Endometrium (tissue), 2 donors: ENCODE results near the gene CCNF.
"Not testable (repeated sequence)": the region's sequence is repeated elsewhere in the genome, so short reads cannot be mapped to it uniquely, and the experiment has no call there.

Experiments
- FAIRE-seq: peaks from 2 replicates; lab custom pipeline; 2012; peaks lifted over from hg19 to GRCh38; lab: Jason Lieb, UNC
- donor health status: control.
- donor health status: control.

CCNF gene

DNA sequence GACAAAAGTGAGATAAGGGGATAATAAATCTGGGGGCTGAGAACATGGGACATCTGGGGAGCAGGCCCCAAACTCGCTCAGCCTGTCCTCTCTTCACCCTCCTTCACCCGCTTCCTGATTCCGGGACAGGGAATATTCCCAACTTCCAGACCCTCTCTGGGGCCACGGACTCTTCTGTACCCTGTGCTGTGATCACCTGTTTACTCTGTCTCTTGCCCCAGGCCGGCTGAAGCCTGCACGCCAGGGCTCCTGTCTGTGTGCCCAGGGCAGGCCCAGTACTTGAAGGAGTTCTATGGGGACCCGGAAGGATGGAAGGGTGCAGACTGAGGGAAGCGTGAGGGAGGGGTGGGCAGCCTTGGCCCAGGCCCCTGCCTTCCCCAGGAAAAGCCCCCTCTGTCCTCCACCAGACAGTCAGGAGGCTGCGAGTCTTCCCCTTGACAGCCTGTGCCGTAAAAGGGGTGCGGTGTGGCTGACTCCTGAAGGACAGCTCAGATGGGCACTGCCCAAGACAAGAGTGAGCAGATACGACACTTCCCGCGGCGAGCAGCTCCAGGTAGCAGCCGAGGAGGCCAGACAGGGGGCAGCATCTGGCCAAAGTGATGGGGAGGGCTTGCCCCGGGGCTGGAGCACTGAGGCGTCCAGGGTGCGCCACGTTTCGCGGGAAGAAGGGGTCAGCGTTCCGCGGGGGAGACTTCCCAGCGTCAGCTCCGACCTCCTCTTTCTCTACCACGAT is 1.0 kb upstream of the CCNF start:
- FAIRE-seq = no peak

DNA sequence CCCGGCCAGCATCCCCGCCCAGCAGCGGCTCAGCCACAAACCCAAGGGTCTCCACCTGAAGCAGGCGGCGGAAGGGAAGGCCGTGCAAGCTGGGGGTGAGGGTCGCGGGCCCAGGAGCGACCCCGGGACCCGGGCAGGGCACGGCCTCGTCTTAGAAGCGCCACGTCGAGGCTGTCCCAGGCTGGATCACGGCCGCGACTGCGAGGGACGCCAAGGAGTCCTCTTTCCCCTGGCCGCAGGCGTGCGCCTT is 538 bp upstream of the CCNF start:
- no peak for FAIRE-seq

DNA sequence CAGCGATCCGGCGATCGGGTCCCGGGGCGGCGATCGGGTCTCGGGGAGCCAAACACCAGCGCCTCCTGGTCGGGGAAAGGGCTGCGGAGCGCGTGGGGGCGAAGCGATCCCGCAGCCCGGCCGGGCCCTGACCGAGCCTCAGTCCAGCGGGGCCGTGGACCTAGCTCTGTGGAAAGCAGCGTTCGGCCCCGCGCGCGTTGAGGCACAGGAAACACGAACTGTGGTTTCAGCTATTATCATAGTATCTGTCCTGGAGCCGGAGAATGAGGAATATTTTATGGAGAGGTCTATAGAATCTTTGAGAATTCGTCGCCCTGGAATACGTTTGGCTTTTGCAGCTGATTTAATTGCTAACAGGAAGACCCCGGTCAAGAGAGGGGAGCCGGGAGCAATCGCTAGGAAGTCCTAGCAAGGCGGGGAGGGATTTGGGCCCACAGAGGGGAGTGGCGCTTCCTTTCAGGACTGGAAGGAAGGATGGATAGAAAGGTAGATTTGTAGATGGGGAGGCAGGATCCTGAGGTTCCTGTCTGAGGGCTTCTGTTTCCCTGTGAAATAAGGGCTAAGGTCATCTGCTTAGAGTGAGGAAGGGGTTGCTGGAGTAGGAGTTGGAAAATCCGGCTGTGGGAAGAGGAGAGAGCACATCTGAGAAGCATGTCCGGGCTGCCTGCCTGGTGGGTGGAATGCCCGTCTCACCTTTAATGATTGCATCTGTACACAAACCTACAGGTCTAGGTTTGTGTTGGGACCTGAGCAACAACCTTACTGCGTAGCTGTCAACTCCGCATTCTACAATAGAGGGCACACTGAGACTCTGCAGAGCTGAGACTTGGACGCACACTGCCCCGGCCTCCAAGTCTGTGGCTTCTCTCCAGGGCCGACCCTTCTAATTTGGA is 770 bp downstream of the CCNF start:
- no peak for FAIRE-seq

DNA sequence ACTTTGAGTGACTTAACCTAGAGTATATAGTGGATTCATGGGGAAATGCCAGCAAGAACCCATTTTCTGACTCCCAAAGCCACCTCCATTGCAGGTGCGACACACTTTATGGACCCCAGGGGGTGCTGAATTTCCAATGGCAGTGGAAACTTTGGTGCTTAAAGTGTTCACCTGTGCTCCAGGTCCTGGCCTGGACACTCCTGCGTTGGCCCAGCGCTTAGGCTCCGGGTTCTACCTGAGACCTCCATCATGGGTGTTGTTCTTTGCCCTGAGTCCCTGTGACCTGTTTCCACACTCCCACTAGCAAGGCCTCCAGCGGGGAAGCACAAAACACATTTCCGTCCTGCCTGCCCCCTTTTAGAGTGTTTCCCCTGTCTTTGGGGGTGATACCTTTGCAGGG is 3.0 kb downstream of the CCNF start:
- no peak for FAIRE-seq

DNA sequence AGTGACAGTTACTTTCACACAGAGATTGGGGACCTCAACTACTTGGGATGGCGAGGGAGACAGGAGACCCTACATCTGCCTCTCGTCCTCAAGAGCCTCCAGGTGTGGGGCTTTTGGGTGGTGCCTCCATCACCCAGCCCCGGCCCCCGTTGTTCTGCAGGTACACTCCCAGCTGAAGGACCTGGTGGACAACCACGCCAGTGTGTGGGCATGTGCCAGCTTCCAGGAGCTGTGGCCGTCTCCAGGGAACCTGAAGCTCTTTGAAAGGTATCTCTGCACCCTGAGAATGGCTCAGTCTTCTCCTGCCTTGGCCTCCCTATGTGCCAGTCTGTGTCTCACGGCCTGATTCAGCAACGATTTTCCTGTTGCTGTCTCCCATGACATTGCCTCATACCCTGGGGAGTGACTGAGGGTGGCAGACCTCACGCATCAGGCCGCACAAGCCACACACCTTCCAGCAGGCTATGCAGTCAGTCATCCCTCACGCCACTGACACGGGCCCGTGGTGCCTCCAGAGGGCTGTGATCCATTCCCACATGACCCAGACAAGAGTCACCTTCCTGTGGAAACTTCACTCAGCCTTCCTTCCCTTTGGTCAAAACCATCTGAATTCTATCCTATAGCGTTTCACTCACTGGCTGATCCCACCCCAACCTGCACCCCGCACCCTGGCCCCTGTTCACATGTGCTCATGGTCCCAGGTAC is 3.7 kb downstream of the CCNF start:
- no peak for FAIRE-seq

DNA sequence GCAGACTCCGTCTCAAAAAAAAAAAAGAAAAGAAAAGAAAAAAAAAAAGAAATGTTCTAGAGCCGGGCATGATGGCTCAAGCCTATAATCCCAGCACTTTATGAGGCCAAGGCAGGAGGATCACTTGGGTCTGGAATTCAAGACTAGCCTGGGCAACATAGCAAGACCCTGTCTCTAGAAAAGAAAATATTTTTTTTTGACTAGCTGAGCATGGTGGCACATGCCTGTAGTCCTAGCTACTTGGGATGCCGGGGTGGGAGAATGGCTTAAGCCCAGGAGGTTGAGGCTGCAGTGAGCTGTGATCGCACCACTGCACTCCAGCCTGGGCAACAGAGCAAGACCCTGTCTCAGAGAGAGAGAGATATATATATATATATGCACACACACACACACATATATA is 6.0 kb downstream of the CCNF start:
- FAIRE-seq = not testable (repeated sequence)

DNA sequence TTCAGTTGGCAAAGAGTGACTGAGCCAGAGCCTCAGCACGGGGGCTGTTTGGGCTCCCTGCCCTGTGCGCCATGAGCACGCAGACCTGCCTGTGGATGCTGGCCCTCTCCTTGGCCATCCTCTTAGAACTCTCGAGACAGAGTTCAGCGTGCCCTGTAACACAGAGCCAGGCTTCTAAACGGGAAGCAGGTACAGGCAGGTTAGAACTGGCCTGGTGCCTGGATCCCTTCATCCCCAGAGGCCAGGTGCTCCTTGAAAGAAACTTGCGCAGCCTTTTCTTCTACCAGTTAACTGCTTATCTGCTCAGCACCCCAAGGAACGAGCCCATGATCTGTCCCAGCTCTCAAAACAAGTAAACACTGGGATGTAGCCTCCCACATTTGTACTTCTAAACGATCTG is 6.9 kb downstream of the CCNF start:
- no peak for FAIRE-seq

DNA sequence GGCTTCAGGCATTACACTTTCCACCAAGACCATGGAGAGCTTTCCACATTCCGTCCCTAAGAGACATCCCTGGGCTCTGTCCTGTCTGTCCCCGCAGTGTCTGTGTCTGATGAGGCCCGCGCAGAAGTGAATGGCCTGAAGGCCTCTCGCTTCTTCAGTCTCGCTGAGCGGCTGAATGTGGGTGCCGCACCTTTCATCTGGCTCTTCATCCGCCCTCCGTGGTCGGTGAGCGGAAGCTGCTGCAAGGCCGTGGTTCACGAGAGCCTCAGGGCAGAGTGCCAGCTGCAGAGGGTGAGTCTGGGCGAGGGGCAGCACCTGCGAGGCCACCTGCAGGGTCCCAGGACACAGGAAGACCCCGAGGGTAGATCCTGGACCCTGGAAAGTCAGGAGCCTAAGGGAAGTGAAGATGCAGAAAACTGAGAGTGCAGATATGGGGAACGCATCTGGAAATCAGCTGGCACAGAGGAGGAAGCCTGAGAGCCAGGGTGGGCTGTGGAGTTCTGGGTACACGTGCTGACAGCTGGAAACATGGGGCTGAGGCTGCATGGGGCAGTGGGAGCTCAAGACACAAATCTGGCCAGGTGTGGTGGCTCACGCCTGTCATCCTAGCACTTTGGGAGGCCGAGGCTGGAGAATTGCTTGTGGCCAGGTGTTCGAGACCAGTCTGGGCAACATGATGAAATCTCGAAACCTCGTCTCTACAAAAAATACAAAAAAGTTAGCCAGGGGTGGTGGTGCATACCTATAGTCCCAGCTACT is 8.0 kb downstream of the CCNF start:
- no peak for FAIRE-seq

DNA sequence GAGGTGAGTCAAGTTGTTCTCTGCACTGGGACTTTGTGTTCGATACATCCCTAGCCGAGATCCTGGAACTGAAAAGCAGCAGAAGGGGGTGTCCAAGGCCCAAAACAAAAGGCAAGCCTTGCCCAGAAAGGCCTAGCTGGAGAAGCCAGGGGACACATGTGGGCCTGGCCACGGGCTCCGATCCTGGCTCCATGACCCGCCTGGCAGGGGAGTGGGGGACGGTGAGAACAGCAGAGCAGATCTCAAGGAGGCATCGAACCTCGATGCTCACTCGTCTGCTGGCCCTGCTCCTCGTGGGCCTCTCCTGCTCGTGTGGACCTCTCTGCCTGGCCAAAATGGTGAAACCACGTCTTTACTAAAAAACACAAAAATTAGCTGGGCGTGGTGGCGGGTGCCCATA is 8.9 kb downstream of the CCNF start:
- no peak for FAIRE-seq

DNA sequence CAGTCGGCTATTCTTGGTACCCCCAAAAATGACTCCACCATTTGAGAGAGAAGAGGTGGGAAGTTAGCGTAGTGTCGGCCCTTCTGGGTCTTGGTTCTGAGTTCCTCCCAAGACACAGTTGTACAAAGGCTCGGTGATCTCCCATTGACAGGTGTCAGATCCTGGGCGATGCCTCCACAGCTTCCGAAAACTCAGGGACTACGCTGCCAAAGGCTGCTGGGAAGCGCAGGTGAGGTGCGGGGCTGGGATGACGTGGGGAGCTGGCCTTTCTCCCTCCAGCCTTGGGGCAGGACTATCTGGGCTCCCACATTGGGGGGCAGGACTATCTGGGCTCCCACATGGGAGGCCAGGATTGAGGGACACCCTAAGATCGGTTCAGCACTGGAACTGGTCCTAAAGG is 10.4 kb downstream of the CCNF start:
- FAIRE-seq = no peak

DNA sequence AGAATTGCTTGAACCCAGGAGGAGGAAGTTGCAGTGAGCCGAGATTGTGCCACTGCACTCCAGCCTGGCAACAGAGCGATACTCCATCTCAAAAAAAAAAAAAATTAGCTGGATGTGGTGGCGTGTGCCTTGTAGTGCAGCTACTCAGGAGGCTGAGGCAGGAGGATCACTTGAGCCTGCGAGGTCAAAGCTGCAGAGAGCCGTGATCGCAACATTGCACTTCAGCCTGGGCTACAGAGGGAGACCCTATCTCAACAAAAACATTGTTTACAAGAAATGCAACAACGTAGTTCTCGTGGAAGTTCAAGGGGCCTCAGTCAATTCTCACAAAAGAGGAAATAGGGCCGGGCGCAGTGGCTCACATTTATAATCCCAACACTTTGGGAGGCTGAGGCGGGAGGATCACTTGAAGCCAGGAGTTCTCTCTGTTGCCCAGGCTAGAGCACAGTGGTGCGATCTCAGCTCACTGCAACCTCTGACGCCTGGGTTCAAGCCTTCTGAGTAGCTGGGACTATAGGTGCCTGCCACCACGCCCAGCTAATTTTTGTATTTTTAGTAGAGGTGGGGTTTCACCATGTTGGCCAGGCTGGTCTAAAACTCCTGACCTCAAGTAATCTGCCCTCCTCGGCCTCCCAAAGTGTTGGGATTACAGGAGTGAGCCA is 12.0 kb downstream of the CCNF start:
- FAIRE-seq = not testable (repeated sequence)

DNA sequence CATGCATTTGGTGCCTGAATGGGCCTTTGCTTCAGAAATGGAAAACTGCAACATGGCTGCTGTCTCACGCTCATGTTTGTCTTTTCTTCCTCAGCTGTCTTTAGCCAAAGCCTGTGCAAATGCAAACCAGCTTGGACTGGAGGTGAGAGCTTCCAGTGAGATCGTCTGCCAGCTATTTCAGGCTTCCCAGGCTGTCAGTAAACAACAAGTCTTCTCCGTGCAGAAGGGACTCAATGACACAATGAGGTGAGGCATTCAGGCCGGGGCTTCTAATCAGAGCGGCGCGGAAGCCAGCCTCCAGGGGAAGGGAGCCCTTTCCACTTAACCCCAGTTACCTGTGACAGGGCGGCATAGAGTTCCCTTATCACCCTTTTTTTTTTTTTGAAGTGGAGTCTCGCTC is 14.3 kb downstream of the CCNF start:
- no peak for FAIRE-seq

DNA sequence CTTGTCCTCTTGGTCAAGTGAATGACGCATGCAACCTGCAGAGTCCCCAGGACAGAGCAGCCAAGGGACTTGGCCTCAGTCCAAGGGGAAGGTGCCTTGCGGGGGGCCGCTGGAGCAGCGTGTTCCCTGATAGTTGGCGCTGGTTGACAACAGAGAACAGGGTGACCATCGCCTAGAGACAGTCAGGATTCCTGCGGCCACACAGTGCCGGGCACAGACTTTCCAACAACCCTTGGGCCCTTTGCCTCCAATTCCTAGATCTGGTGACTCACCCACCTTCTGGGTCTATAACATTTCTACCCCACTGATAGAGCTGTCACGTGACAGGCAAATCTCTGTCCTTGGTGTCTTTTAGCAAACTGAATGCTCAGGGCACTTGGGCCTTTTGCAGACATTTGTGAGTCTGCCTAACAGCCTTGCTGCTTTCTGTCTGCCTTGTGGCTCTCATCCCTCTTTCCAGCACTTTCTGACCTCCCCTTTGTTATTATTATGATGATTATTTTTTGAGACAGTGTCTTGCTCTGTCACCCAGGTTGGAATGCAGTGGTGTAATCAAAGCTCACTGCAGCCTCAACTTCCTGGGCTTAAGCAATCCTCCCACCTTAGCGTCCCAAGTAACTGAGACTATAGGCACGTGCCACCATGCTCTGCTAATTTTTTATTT is 18.8 kb downstream of the CCNF start:
- FAIRE-seq = no peak

DNA sequence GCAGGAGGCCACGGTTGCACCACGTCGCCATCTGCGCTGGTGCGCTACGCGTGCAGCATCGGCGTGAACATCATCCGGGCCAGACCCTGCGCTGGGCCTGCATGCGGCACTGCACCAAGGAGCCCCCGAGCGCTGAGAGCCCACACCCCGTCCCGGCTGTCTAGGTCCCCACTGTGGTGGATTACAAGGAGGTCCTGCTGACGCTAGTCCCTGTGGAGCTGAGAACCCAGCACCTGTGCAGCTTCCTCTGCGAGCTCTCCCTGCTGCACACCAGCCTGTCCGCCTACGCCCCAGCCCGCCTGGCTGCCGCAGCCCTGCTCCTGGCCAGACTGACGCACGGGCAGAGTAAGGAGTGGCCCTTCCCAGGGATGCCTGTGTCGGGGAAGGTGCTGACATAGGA is 19.9 kb downstream of the CCNF start:
- no peak for FAIRE-seq

DNA sequence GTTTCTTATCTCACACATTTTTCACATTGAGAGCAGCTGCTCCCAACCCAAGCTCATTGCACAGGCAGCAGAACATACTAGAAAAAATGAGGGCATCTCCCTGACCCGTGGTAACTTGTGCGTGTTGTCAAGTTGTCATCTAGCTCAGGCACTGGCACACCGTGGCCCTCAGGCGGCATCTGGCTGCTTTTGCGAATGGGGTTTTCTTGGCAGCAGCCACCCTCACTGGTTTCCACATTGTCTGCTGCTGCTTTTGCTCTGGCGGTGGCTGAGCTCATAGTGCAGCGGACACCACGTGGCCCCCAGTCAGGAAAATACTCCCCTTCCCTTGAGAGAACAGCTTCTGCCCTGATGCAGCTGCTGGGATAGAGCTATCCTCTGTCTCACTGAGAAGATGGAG is 21.3 kb downstream of the CCNF start:
- FAIRE-seq = no peak

DNA sequence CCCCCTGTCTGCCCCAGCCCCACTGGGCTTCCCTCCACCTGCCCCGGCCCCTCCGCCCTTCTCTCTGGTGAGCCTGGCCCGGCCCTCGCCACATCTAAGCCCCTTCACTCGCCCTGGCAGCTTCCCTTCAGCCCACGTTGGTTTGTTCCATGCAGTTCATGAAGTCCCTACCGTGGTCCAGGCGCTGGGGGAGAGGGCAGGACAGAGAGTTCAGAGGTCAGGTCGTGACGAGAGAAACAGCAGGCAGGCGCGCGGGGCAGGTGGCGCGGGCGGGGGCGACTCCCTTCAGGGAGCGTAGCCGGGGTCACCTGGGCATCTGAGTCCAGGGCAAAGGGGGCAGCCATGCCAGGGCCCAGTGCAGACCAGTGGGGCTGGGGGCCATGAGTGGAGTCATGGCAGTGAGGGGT is 21.7 kb downstream of the CCNF start:
- FAIRE-seq = no peak

DNA sequence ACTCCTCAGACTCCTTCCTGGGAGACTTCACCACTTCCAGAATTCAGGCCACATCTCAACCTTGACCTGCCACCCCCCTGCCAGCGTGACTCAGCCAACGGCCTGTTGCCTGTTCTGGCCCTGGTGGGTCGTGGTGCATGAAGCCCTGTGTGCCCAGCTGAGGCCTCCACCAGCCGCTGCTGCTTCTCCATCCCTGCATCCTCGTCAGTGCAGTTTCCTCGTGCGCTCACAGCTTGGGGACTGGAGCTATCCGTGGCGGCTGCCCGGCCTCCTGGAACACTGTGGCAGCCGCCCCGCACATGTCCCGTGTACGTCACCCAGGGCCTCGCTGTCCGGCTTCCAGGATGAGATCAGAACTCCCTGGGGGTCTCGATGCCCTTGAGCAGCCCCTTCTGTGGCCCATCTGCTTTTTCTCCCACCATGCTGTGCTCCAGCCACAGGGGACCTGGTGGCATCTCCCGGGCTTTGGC is 22.6 kb downstream of the CCNF start:
- no peak for FAIRE-seq

DNA sequence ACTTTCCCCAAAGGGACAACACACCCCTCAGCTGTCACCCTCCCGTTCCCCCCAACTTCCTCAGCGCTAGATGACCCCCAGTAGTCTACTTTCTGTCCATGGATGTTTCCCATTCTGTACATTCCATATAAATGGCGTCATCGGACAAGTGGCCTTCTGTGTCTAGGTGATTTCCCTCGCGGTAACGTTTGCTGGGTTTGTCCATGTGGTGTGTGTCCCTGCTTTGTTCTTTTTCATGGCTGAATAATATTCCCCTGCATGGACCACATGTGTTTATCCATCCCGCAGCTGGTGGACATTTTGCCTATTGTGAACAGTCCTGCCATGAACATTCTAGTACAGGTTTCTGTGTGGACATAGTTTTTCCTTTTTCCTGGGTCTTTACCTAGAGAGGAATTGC is 23.4 kb downstream of the CCNF start:
- FAIRE-seq = no peak

DNA sequence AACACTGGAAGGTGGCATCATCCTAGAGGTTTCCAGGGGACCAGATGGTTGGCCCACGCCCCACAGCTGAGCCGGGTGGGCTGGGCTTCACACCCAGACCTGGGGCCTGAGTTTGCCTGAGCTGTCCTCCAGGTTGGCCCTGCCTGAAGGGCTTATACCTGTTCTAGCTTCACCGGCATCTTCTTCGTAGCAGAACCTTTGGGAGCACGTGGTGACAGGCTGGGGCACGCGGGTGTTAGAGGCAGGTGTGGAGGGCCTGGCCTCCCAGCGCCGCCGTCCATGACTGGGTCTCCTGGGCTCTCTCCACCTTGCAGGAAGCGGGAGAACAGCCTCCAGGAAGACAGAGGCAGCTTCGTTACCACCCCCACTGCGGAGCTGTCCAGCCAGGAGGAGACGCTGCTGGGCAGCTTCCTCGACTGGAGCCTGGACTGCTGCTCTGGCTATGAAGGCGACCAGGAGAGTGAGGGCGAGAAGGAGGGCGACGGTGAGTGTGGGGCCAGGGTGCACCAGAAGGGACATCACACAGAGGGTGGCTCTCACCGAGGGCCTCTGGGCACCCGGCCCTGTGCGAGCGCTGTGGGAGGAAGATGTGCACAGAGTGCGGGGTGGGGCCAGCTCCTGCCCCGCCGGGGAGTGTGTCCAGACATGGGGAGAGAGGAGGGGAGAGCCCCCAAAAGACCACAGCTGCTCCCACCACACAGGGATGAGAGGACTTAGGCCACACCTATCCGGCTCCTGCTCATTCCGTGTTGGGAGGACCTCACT is 26.0 kb downstream of the CCNF start:
- no peak for FAIRE-seq

DNA sequence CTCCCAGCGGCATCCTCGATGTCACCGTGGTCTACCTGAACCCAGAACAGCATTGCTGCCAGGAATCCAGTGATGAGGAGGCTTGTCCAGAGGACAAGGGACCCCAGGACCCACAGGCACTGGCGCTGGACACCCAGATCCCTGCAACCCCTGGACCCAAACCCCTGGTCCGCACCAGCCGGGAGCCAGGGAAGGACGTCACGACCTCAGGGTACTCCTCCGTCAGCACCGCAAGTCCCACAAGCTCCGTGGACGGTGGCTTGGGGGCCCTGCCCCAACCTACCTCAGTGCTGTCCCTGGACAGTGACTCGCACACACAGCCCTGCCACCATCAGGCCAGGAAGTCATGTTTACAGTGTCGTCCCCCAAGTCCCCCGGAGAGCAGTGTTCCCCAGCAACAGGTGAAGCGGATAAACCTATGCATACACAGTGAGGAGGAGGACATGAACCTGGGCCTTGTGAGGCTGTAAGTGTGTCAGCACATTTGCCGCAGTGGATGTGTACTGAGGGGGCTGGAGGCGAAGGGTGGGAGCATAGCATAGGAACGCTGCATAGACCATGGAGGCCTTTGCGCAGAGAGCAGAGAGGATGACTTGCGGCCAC is 27.4 kb downstream of the CCNF start:
- FAIRE-seq = no peak
